Measurements from ENCODE around the gene ZCCHC7.

ZCCHC7 gene

DNA sequence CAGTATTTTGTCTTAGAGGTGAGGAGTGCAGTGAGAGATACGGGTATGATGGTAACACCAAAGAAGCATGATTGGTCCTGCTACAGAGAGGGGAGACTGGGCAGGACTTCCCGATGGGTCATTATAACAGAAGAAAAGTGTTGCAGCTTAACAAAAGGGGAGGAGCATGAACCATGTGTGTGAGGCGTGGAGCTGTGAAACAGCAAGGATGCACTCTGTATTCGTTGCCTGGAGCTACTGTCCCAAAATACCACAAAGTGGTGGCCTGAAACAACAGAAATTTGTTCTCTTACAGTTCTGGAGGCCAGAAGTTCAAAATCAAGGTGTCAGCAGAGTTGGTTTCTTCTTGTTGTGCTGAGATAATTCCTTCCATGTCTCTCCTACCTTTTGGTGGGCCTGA lies 242.8 kb downstream of the ZCCHC7 start:
- TF ChIP-seq CTCF (IDR thresholded peaks at IDR 0.05; ENCODE audit: insufficient read depth, low read length): no peak
- TF ChIP-seq, protein P1, sequence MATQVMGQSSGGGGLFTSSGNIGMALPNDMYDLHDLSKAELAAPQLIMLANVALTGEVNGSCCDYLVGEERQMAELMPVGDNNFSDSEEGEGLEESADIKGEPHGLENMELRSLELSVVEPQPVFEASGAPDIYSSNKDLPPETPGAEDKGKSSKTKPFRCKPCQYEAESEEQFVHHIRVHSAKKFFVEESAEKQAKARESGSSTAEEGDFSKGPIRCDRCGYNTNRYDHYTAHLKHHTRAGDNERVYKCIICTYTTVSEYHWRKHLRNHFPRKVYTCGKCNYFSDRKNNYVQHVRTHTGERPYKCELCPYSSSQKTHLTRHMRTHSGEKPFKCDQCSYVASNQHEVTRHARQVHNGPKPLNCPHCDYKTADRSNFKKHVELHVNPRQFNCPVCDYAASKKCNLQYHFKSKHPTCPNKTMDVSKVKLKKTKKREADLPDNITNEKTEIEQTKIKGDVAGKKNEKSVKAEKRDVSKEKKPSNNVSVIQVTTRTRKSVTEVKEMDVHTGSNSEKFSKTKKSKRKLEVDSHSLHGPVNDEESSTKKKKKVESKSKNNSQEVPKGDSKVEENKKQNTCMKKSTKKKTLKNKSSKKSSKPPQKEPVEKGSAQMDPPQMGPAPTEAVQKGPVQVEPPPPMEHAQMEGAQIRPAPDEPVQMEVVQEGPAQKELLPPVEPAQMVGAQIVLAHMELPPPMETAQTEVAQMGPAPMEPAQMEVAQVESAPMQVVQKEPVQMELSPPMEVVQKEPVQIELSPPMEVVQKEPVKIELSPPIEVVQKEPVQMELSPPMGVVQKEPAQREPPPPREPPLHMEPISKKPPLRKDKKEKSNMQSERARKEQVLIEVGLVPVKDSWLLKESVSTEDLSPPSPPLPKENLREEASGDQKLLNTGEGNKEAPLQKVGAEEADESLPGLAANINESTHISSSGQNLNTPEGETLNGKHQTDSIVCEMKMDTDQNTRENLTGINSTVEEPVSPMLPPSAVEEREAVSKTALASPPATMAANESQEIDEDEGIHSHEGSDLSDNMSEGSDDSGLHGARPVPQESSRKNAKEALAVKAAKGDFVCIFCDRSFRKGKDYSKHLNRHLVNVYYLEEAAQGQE (IDR thresholded peaks at IDR 0.05; ENCODE audit: insufficient replicate concordance, low read depth): no peak
- no peak for TF ChIP-seq GABPA (IDR thresholded peaks at IDR 0.05; ENCODE audit: low read depth)
- TF ChIP-seq POLR2AphosphoS5 (IDR thresholded peaks at IDR 0.05; ENCODE audit: low read depth): no peak
- TF ChIP-seq SPI1 (IDR thresholded peaks at IDR 0.05; ENCODE audit: borderline replicate concordance, low read depth): no peak
- DNase-seq (ENCODE audit: low read depth in 1 of 2, low spot score in 1 of 2): no peak
- H3K4me3 ChIP-seq (replicated peaks; ENCODE audit: insufficient read depth, low read length): no peak overlapping the region
- no peak overlapping the region for H3K27ac ChIP-seq (replicated peaks)
- no peaks in the 10 kb centered on the region for H3K27me3 ChIP-seq (ENCODE audit: insufficient read depth, poor library complexity, severe bottlenecking)

DNA sequence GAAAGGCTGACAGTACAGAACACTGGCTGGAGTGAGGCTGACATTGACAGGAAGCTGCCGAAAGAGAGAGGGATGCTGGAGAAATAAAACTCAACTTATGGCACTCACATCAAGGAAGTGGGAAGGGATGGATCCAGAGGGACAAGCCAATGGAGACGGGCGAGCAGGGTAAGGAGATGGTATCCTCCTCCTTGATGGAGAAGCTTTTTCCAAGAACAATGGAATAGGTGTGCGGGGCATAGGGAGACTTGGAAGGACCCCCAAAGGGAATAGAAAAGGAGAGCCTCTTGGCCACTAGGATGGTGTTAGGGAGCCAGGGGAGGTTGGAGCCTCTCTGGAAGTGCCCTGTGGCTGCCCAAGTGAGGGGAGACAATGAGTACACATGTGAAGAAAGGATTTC lies 243.8 kb downstream of the ZCCHC7 start:
- no peaks in the 10 kb centered on the region for H3K27me3 ChIP-seq (ENCODE audit: insufficient read depth, poor library complexity, severe bottlenecking)
- TF ChIP-seq CTCF (IDR thresholded peaks at IDR 0.05; ENCODE audit: insufficient read depth, low read length): no peak
- no peak for TF ChIP-seq GABPA (IDR thresholded peaks at IDR 0.05; ENCODE audit: low read depth)
- DNase-seq (ENCODE audit: low read depth in 1 of 2, low spot score in 1 of 2): no peak
- H3K4me3 ChIP-seq (replicated peaks; ENCODE audit: insufficient read depth, low read length): no peak overlapping the region
- H3K27ac ChIP-seq (replicated peaks): no peak overlapping the region

DNA sequence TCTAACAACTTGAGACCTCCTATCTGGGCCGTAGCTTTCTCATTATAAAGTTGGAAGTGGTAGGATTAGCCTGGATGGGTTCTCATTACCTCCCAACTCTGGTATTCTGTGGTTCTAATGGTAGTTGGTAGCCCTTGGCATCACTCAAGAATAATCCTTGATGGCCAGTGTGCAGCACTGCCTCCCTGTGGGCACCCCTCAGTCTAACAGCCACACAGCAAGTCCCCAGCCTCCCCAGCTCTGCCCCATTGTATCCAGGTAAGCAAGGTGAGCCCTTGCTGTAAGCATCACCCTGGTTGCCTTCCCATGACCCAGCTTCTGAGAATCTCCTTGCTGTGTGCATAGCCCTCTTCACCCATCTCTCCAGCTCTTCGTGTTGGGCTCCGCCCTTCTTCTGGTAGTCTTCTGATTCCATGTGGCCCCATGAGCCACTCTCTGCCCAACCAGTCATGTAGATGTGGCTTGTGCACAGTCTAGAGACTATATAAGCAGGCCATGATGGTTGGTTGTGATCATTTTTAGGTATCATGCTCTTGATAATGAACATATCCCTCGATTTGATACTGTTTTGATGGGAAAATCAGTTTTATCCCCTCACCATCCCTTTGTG lies 244.5 kb downstream of the ZCCHC7 start:
- Histone ChIP-seq H3K27me3 (ENCODE audit: insufficient read depth, poor library complexity, severe bottlenecking) (no peaks in the 10 kb centered on the region), H3K27ac (replicated peaks) (no peak overlapping the region), H3K4me3 (replicated peaks; ENCODE audit: insufficient read depth, low read length) (no peak overlapping the region)
- peak in 1 of 2 experiments; percentile 9 for DNase-seq (ENCODE audit: low read depth in 1 of 2, low spot score in 1 of 2)
- TF ChIP-seq SPI1 (IDR thresholded peaks at IDR 0.05; ENCODE audit: borderline replicate concordance, low read depth) (no peak), GABPA (IDR thresholded peaks at IDR 0.05; ENCODE audit: low read depth) (no peak), CTCF (IDR thresholded peaks at IDR 0.05; ENCODE audit: insufficient read depth, low read length) (no peak), POLR2AphosphoS5 (IDR thresholded peaks at IDR 0.05; ENCODE audit: low read depth) (no peak)
- TF ChIP-seq, protein P1 (IDR thresholded peaks at IDR 0.05; ENCODE audit: insufficient replicate concordance, low read depth): no peak

- H3K27ac ChIP-seq (replicated peaks): no peak overlapping the region
- DNase-seq (ENCODE audit: low read depth in 1 of 2, low spot score in 1 of 2): no peak
- no peak overlapping the region for H3K4me3 ChIP-seq (replicated peaks; ENCODE audit: insufficient read depth, low read length)
- no peaks in the 10 kb centered on the region for H3K27me3 ChIP-seq (ENCODE audit: insufficient read depth, poor library complexity, severe bottlenecking)
- TF ChIP-seq GABPA (IDR thresholded peaks at IDR 0.05; ENCODE audit: low read depth): no peak
- TF ChIP-seq, protein P1 (IDR thresholded peaks at IDR 0.05; ENCODE audit: insufficient replicate concordance, low read depth): no peak
- no peak for TF ChIP-seq POLR2AphosphoS5 (IDR thresholded peaks at IDR 0.05; ENCODE audit: low read depth)
- TF ChIP-seq CTCF (IDR thresholded peaks at IDR 0.05; ENCODE audit: insufficient read depth, low read length): no peak
- no peak for TF ChIP-seq SPI1 (IDR thresholded peaks at IDR 0.05; ENCODE audit: borderline replicate concordance, low read depth)
Observed at GRCh38 chr9:37369671-37370070, 249.3 kb downstream of the ZCCHC7 start.

All from HL-60 (cell line).